ENCODE data around the gene PRELID2. TPM values are rescaled to one million over a fixed set of nuclear protein-coding genes. Genes with fewer than 3 reads are reported as not detected.

PRELID2 gene
- polyA plus RNA-seq, 1 experiment = 5.4 TPM

DNA sequence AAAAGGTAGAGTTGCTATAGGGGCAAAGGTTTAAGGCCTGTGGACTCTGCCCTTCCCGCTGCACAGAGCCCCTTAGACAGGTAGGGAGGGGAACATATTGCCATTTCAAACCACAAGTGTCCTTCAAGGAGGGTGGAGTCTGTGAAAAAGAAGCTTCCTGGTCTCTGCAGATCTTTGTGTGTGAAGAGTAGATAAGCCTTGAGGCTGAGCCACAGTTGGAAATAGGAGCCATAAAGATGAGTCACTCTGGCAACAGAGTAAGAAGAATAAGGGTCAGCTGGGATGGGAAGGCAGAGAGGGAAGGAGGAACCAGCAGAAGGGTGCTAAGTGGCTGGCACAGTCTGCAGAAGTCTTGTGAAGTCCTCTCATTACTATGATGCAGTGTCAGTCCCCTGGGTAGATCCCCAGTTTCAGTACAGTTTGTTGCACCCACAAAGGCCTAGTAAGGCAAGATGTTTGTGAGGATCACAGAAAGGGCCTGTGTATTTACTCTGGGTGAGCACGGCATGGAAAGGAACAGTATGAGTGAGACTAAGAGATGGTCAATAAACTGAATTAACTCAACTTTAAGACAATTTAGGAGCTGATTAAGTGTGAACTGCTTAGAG lies 19.6 kb upstream of the PRELID2 start:
- Histone ChIP-seq H3K9me3 (ENCODE audit: control insufficient read depth, insufficient read depth, low read length) (no peaks in the 10 kb centered on the region), H3K27me3 (ENCODE audit: control insufficient read depth, insufficient read depth, low read length) (no peaks in the 10 kb centered on the region), H3K4me3 (ENCODE audit: low read depth, low read length) (no peak overlapping the region), H3K27ac (ENCODE audit: low read depth, low read length) (no peak overlapping the region)
- TF ChIP-seq, protein P1, sequence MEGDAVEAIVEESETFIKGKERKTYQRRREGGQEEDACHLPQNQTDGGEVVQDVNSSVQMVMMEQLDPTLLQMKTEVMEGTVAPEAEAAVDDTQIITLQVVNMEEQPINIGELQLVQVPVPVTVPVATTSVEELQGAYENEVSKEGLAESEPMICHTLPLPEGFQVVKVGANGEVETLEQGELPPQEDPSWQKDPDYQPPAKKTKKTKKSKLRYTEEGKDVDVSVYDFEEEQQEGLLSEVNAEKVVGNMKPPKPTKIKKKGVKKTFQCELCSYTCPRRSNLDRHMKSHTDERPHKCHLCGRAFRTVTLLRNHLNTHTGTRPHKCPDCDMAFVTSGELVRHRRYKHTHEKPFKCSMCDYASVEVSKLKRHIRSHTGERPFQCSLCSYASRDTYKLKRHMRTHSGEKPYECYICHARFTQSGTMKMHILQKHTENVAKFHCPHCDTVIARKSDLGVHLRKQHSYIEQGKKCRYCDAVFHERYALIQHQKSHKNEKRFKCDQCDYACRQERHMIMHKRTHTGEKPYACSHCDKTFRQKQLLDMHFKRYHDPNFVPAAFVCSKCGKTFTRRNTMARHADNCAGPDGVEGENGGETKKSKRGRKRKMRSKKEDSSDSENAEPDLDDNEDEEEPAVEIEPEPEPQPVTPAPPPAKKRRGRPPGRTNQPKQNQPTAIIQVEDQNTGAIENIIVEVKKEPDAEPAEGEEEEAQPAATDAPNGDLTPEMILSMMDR (IDR thresholded peaks at IDR 0.05; ENCODE audit: low read depth, low read length) = no peak
- ChIA-PET POLR2A (interaction anchor here (2.8 kb wide), 1 partner anchor 20 kb away, joined by 9 read pairs; the partner anchor contains the start of gene PRELID2), CTCF (interaction anchor here (1.2 to 2.3 kb wide), 4 partner anchors 10 to 194 kb away, joined by 3 to 9 read pairs (median 5); no protein-coding TSS in a partner anchor)
- peak; percentile 36 for DNase-seq (ENCODE audit: low read depth, low spot score)

DNA sequence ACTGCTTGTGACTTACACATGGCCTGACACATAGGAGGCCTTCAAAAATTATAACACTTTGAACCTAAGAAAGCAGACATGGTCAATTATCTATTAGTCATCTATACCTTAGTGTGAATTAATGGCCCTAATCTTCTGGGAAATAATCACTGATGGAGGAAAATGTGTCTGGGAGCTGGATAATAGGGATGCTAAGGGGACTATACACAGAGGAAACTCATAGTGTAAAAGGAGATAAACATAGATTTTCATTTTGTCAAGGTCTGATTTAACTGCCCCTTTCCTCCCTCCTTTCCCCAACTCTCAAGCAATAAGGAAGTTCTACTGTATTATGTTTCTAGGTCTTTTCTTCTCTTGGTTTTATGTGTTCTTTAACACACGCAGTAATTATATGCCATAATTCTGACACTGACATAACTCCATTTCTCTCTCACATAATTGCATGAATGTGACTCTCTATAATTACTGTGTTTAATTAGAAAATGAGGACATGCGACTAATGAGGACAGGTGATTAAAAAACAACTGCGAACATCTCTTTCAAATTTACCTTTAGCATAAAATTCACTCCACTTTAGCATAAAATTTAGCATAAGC lies 18.7 kb upstream of the PRELID2 start:
- TF ChIP-seq, protein P1 (IDR thresholded peaks at IDR 0.05; ENCODE audit: low read depth, low read length) = no peak
- Histone ChIP-seq H3K4me3 (ENCODE audit: low read depth, low read length) (no peak overlapping the region), H3K9me3 (ENCODE audit: control insufficient read depth, insufficient read depth, low read length) (no peaks in the 10 kb centered on the region), H3K27me3 (ENCODE audit: control insufficient read depth, insufficient read depth, low read length) (no peaks in the 10 kb centered on the region), H3K27ac (ENCODE audit: low read depth, low read length) (no peak overlapping the region)
- DNase-seq (ENCODE audit: low read depth, low spot score) = no peak
- ChIA-PET POLR2A (interaction anchor here (2.8 kb wide), 1 partner anchor 19 kb away, joined by 9 read pairs; the partner anchor contains the start of gene PRELID2), CTCF (interaction anchor here (1.2 to 2.3 kb wide), 3 partner anchors 9 to 195 kb away, joined by 3 to 6 read pairs (median 4); no protein-coding TSS in a partner anchor)

DNA sequence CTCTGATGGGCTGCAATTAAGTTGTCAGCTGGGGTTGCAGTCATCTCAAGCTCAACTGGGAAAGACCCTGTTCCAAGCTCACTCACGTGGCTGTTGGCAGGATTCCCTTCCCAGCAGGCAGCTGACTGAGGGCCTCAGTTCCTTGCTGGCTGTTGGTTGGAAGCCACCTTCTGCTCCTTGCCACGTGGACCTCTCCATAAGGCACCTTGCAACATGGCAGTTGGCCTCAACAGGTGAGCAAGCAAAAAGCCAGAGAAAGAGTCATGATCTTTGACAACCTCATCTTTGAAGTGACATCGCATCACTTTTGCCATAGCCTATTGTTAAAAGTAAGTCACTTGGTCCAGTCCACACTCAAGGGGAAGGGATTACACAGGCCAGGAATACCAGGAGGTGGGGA lies 17.8 kb upstream of the PRELID2 start:
- no peak for DNase-seq (ENCODE audit: low read depth, low spot score)
- TF ChIP-seq, protein P1 (IDR thresholded peaks at IDR 0.05; ENCODE audit: low read depth, low read length) = no peak
- POLR2A ChIA-PET = no interaction called here
- CTCF ChIA-PET = interaction anchor here (1.7 to 2.3 kb wide), 2 partner anchors 8 to 35 kb away, joined by 3 to 6 read pairs; no protein-coding TSS in a partner anchor
- H3K4me3 ChIP-seq (ENCODE audit: low read depth, low read length) = no peak overlapping the region
- H3K27me3 ChIP-seq (ENCODE audit: control insufficient read depth, insufficient read depth, low read length) = no peaks in the 10 kb centered on the region
- no peaks in the 10 kb centered on the region for H3K9me3 ChIP-seq (ENCODE audit: control insufficient read depth, insufficient read depth, low read length)
- no peak overlapping the region for H3K27ac ChIP-seq (ENCODE audit: low read depth, low read length)

DNA sequence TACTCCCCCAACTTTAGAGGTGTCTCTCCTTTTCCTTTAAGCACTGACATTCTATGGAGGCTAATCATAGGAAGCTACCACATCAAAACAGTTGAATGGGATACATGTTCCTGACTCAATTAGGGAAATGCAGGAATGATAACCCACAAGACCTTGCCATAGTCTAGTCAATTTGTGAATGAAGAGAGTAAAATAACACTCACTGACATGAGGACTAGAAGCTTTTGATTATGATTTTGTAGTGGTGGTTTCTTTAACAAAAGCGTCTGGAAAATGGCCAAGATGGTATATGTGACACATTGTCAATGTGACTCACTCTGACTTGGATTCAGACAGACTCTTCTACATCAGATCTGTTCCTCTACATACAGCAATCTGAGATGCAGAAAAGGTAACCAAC lies 13.7 kb upstream of the PRELID2 start:
- POLR2A ChIA-PET = no interaction called here
- no peak for DNase-seq (ENCODE audit: low read depth, low spot score)

More for the DNA sequence above, 13.7 kb upstream of the PRELID2 start:
- Histone ChIP-seq H3K9me3 (ENCODE audit: control insufficient read depth, insufficient read depth, low read length) (no peaks in the 10 kb centered on the region), H3K27me3 (ENCODE audit: control insufficient read depth, insufficient read depth, low read length) (no peaks in the 10 kb centered on the region), H3K27ac (ENCODE audit: low read depth, low read length) (no peak overlapping the region), H3K4me3 (ENCODE audit: low read depth, low read length) (no peak overlapping the region)
- CTCF ChIA-PET = interaction anchor here (0.6 to 1.6 kb wide), 2 partner anchors 39 to 109 kb away, joined by 3 to 4 read pairs; no protein-coding TSS in a partner anchor
- TF ChIP-seq, protein P1 (IDR thresholded peaks at IDR 0.05; ENCODE audit: low read depth, low read length) = no peak
